Measurements from ENCODE around the gene ARNT2.

The ARNT2 gene

GRCh38 chr15:80556694-80557367, 152.6 kb downstream of the ARNT2 start:
- no peak for DNase-seq (ENCODE audit: low read depth in 2 of 2)

GRCh38 chr15:80557441-80558234, 153.5 kb downstream of the ARNT2 start:
- DNase-seq (ENCODE audit: low read depth in 2 of 2) = no peak

GRCh38 chr15:80558631-80559319, 154.6 kb downstream of the ARNT2 start:
- DNase-seq (ENCODE audit: low read depth in 2 of 2) = no peak

GRCh38 chr15:80559320-80559693, 155.1 kb downstream of the ARNT2 start:
- no peak for DNase-seq (ENCODE audit: low read depth in 2 of 2)

- no peak for DNase-seq (ENCODE audit: low read depth in 2 of 2)
Observed at GRCh38 chr15:80559761-80560160, 155.6 kb downstream of the ARNT2 start.

GRCh38 chr15:80560601-80561400, 156.6 kb downstream of the ARNT2 start:
- DNase-seq (ENCODE audit: low read depth in 2 of 2) = no peak

GRCh38 chr15:80561500-80561899, 157.3 kb downstream of the ARNT2 start:
- DNase-seq (ENCODE audit: low read depth in 2 of 2) = no peak

- DNase-seq (ENCODE audit: low read depth in 2 of 2) = no peak
Observed at GRCh38 chr15:80562033-80562432, 157.9 kb downstream of the ARNT2 start.

GRCh38 chr15:80562846-80563245, 158.7 kb downstream of the ARNT2 start:
- no peak for DNase-seq (ENCODE audit: low read depth in 2 of 2)

- no peak for DNase-seq (ENCODE audit: low read depth in 2 of 2)
Observed at GRCh38 chr15:80563372-80563997, 159.3 kb downstream of the ARNT2 start.

- DNase-seq (ENCODE audit: low read depth in 2 of 2) = no peak
Observed at GRCh38 chr15:80564056-80564455, 159.9 kb downstream of the ARNT2 start.

- DNase-seq (ENCODE audit: low read depth in 2 of 2) = no peak
Observed at GRCh38 chr15:80565398-80565797, 161.2 kb downstream of the ARNT2 start.

GRCh38 chr15:80565988-80566387, 161.8 kb downstream of the ARNT2 start:
- no peak for DNase-seq (ENCODE audit: low read depth in 2 of 2)

- no peak for DNase-seq (ENCODE audit: low read depth in 2 of 2)
Observed at GRCh38 chr15:80567721-80568157, 163.6 kb downstream of the ARNT2 start.

GRCh38 chr15:80568298-80568697, 164.1 kb downstream of the ARNT2 start:
- no peak for DNase-seq (ENCODE audit: low read depth in 2 of 2)

- DNase-seq (ENCODE audit: low read depth in 2 of 2) = no peak
Observed at GRCh38 chr15:80568876-80569605, 164.9 kb downstream of the ARNT2 start.

- DNase-seq (ENCODE audit: low read depth in 2 of 2) = no peak
Observed at GRCh38 chr15:80569656-80570055, 165.5 kb downstream of the ARNT2 start.

GRCh38 chr15:80570553-80570952, 166.4 kb downstream of the ARNT2 start:
- DNase-seq (ENCODE audit: low read depth in 2 of 2) = no peak

- DNase-seq (ENCODE audit: low read depth in 2 of 2) = no peak
Observed at GRCh38 chr15:80572337-80572736, 168.2 kb downstream of the ARNT2 start.

- no peak for DNase-seq (ENCODE audit: low read depth in 2 of 2)
Observed at GRCh38 chr15:80573606-80574005, 169.4 kb downstream of the ARNT2 start.

- no peak for DNase-seq (ENCODE audit: low read depth in 2 of 2)
Observed at GRCh38 chr15:80574590-80574989, 170.4 kb downstream of the ARNT2 start.

Data from activated CD4-positive, alpha-beta T cell treated with anti-CD3 and anti-CD28 coated beads for 24 hours (primary cell).